ENCODE data around the gene TTLL12. TPM values are rescaled to one million over a fixed set of nuclear protein-coding genes. Genes with fewer than 3 reads are reported as not detected.

TTLL12 gene
- total RNA-seq, 1 donor from 2014 or later: 118 TPM

DNA sequence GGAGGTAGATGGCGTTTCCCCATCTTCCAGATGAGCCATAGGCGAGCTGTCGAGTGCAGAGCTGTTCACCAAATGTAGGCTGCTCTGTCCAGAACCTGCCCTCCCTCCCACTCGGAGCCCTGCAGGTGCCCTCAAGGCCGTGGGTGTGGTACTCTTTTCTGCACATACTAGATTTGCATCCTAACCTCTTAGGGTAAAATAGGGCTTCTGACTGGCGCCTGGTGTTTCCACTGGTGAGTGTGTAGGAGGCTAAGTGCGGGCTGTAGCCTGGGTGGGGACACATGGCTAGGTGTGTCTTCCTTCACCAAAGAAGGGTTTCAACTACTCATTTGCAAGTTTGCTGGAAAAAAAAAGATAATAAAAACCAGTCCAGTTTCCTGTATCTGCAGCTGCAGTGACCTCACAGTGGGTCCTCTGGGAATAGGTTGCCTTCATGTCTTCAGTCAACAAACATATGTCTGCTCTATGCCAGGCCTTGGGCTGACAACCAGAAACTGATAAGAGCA lies 67.9 kb downstream of the TTLL12 start:
- Mint-ChIP-seq H3K27ac (no peak overlapping the region), H3K4me3 (no peak overlapping the region), H3K27me3 (peaks cover 2% of the 10 kb centered on the region), H3K9me3 (no peaks in the 10 kb centered on the region), H3K4me1 (peaks cover 5% of the 10 kb centered on the region), H3K36me3 (ENCODE audit: low read depth) (no peaks in the 10 kb centered on the region)
- intact Hi-C loops (cut with micrococcal nuclease): no loop called here
- DNase-seq: no peak

DNA sequence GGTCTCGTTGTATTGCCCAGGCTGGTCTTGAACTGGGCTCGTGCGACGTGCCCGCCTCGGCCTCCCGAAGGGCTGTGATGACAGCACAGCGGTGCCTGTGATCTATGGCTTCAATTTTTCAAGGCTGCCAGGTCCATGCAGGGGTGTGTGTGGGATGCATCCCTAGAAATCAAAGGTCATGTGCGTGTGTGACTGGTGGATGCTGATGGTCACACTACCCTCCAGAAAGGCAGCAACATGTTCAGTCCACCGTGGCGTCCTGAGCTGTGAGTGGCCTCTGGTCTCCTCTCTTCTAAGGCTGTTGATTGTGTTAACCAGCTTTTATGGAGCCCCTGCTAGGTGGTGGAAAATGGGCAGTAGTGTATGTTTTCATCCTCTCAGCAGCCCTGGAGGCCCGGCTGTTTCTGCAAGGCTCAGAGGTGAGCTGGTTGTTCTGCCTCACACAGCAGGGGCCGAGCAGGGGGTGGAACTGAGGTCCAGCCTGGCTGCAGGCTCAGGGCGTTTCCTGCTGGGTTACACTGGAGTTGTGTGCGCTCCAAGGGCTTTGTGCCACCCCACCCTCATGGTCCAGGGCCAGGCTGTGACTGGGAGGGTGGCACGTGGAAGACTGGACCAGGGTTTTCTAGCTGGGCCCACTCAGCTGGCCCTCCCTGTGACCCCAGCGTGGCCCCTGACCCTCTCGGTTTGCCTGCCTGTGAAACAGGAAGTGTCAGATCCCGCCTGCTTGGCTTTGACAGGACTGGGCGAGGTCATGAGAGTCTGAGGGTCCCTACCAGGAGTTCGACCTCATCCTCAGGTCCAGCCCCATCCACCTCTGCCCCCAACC lies 68.7 kb downstream of the TTLL12 start:
- Mint-ChIP-seq H3K27ac (no peak overlapping the region), H3K9me3 (no peaks in the 10 kb centered on the region), H3K4me3 (no peak overlapping the region), H3K27me3 (peaks cover 9% of the 10 kb centered on the region), H3K36me3 (ENCODE audit: low read depth) (no peaks in the 10 kb centered on the region), H3K4me1 (peaks cover 5% of the 10 kb centered on the region)
- intact Hi-C loops (cut with micrococcal nuclease): no loop called here
- DNase-seq: no peak

DNA sequence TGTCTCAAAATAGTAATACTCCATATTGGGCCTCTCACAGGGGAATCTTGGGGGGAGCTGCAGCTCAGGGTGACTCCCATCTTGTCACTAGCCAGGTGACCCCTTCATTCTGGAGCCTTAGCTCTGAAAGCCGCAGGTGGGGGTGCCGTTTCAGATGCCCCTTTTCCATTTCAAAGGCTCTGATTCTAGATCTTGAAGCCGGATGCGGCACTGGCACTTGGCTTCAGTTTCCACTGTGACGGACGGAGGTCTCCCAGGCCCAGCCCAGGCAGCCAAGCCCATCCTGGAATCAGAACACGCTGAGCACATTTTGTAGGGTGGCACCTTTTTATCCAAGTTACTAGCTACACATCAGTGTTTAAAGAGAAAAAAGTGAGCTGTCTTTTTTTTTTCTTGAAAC lies 70.0 kb downstream of the TTLL12 start:
- Mint-ChIP-seq H3K27ac (no peak overlapping the region), H3K9me3 (no peaks in the 10 kb centered on the region), H3K4me1 (peaks cover 5% of the 10 kb centered on the region), H3K27me3 (peaks cover 13% of the 10 kb centered on the region), H3K4me3 (no peak overlapping the region), H3K36me3 (ENCODE audit: low read depth) (no peaks in the 10 kb centered on the region)
- no peak for DNase-seq
- intact Hi-C loops (cut with micrococcal nuclease): no loop called here

Other genes starting within 250 kb of the TTLL12 start
- gene PACSIN2, start 172.0 kb downstream of the TTLL12 start, total RNA-seq: 32.5 and 33.0 TPM in 2 replicates
- 2.6 TPM in 2 replicates for gene TTLL1, start 97.7 kb downstream of the TTLL12 start, total RNA-seq
- gene BIK, start 76.4 kb downstream of the TTLL12 start, total RNA-seq: 1.7 and 2.5 TPM in 2 replicates
- gene MCAT, start 43.7 kb downstream of the TTLL12 start, total RNA-seq: 20.9 and 24.3 TPM in 2 replicates
- 126 and 138 TPM in 2 replicates for gene TSPO, start 35.6 kb downstream of the TTLL12 start, total RNA-seq
- not detected in 2 replicates for gene SCUBE1, start 156.2 kb upstream of the TTLL12 start, total RNA-seq
- gene MPPED1, start 224.9 kb upstream of the TTLL12 start, total RNA-seq: not detected in 2 replicates

All from activated CD4-positive, alpha-beta T cell treated with anti-CD3 and anti-CD28 coated beads, Interleukin-2, amount 10 ng/mL, durations not matched to agents 24 days and 14 days (primary cell).